OCI-LY1 (cell line): ENCODE data around the gene EPO.

Experiments
- H2AFZ ChIP-seq: fragments of 200-600 bp; sonication (generic), shearing (Covaris generic); 2 replicates; pipeline ENCODE4 v1.6.0; 2014; ENCODE audit warnings: antibody characterized with exemption, mild to moderate bottlenecking, low read length
- H3F3A ChIP-seq: fragments of 200-600 bp; sonication (generic), shearing (Covaris generic); 2 replicates; pipeline ENCODE4 v1.6.0; 2014; ENCODE audit warnings: mild to moderate bottlenecking, antibody characterized with exemption, low read length, moderate library complexity; ENCODE audit not compliant: insufficient read depth
- H3K27ac ChIP-seq: fragments of 200-600 bp; sonication (generic); 2 replicates; pipeline ENCODE4 v1.5.1; 2014; ENCODE audit warnings: low read length, mixed run types, mild to moderate bottlenecking, low read depth; ENCODE audit not compliant: poor library complexity, severe bottlenecking
- H3K27me3 ChIP-seq: fragments of 200-600 bp; sonication (generic); 2 replicates; pipeline ENCODE4 v1.6.0; 2014; ENCODE audit warnings: antibody characterized with exemption, mild to moderate bottlenecking, low read length, moderate library complexity; ENCODE audit not compliant: insufficient read depth
- H3K36me3 ChIP-seq: fragments of 200-600 bp; sonication (generic); 2 replicates; pipeline ENCODE4 v1.6.1; 2014; ENCODE audit warnings: mild to moderate bottlenecking, antibody characterized with exemption, low read length, moderate library complexity, mixed read lengths; ENCODE audit not compliant: insufficient read depth
- H3K4me1 ChIP-seq: fragments of 200-600 bp; sonication (generic); 2 replicates; pipeline ENCODE4 v1.5.1; 2014; ENCODE audit warnings: mild to moderate bottlenecking, low read length, moderate library complexity; ENCODE audit not compliant: insufficient read depth, severe bottlenecking
- H3K4me2 ChIP-seq: fragments of 200-600 bp; sonication (generic), shearing (Covaris generic); 2 replicates; pipeline ENCODE4 v1.6.1; 2014; ENCODE audit warnings: low read length
- H3K4me3 ChIP-seq: fragments of 200-600 bp; sonication (generic); 2 replicates; pipeline ENCODE4 v1.5.1; 2014; ENCODE audit warnings: low read length, low read depth, mild to moderate bottlenecking, mixed read lengths; ENCODE audit not compliant: poor library complexity, severe bottlenecking
- H3K79me2 ChIP-seq: fragments of 200-600 bp; shearing (Covaris generic); 2 replicates; pipeline ENCODE4 v1.6.1; 2016; ENCODE audit warnings: mixed run types, low read length, mixed read lengths; ENCODE audit not compliant: insufficient read depth
- H3K9ac ChIP-seq: fragments of 200-600 bp; sonication (generic), shearing (Covaris generic); 2 replicates; pipeline ENCODE4 v1.6.1; 2014; ENCODE audit warnings: mild to moderate bottlenecking, low read length, mixed read lengths
- H3K9me2 ChIP-seq: fragments of 200-600 bp; sonication (generic), shearing (Covaris generic); 2 replicates; pipeline ENCODE4 v1.6.1; 2014; ENCODE audit warnings: low read depth, mild to moderate bottlenecking, low read length, mixed read lengths
- H3K9me3 ChIP-seq: fragments of 200-600 bp; shearing (Covaris generic); 2 replicates; pipeline ENCODE4 v1.6.1; 2014; ENCODE audit warnings: low read length, mixed read lengths
- H4K20me1 ChIP-seq: fragments of 200-600 bp; sonication (generic), shearing (Covaris generic); 2 replicates; pipeline ENCODE4 v1.6.0; 2016; ENCODE audit warnings: mild to moderate bottlenecking, low read length; ENCODE audit not compliant: insufficient read depth
- EZH2 ChIP-seq: fragments of 200-600 bp; sonication (generic), shearing (Covaris generic); IDR thresholded peaks from 2 replicates; pipeline ENCODE4 v1.8.0; 2017; ENCODE audit warnings: borderline replicate concordance, mixed run types, mild to moderate bottlenecking, antibody characterized with exemption, low read length, moderate library complexity, mixed read lengths
- TF ChIP-seq, protein P1 (sequence below): fragments of 200-600 bp; sonication (generic), shearing (Covaris generic); IDR thresholded peaks from 2 replicates; pipeline ENCODE4 v1.5.1; 2017; ENCODE audit warnings: mild to moderate bottlenecking, antibody characterized with exemption, low read length, moderate library complexity, mixed read lengths

Gene EPO

DNA sequence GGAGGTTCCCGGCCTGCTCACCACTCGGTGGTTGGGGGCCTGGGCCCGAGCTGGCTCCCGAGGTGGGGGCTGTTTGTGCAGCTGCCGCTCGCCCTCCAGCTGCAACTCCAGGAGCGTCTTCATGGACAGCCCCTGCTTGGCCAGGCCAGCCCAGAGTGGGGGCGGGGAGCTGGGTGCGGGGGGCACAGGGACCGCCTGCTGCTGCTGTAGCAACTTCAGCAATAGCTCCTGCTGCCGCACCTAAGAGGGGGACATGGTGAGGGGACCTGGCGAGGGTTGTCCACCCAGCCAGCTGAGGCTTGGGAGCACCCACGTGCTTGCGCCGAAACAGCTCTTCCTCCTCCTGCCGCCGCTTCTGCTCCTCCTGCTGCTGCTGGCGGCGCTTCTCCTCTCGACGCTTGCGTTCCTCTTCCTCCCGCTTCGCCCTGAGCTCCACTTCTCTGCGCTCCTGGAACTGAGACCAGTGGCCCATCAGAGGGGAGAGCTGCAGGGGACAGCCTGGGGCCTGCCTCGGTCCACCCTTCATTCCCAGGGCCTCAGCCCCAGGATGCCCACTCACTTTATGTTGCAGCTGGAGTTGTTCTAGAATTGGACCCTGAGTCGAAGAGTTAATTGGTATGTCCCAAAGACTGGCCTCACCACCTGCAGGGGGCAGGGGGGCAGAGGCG is 37.1 kb upstream of the EPO start:
- no peaks in the 10 kb centered on the region for H4K20me1 ChIP-seq
- TF ChIP-seq, protein P1, sequence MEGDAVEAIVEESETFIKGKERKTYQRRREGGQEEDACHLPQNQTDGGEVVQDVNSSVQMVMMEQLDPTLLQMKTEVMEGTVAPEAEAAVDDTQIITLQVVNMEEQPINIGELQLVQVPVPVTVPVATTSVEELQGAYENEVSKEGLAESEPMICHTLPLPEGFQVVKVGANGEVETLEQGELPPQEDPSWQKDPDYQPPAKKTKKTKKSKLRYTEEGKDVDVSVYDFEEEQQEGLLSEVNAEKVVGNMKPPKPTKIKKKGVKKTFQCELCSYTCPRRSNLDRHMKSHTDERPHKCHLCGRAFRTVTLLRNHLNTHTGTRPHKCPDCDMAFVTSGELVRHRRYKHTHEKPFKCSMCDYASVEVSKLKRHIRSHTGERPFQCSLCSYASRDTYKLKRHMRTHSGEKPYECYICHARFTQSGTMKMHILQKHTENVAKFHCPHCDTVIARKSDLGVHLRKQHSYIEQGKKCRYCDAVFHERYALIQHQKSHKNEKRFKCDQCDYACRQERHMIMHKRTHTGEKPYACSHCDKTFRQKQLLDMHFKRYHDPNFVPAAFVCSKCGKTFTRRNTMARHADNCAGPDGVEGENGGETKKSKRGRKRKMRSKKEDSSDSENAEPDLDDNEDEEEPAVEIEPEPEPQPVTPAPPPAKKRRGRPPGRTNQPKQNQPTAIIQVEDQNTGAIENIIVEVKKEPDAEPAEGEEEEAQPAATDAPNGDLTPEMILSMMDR = no peak
- no peak for TF ChIP-seq EZH2
- no peaks in the 10 kb centered on the region for H3F3A ChIP-seq
- no peaks in the 10 kb centered on the region for H3K27me3 ChIP-seq
- H3K36me3 ChIP-seq = peaks cover 98% of the 10 kb centered on the region
- H3K79me2 ChIP-seq = no peaks in the 10 kb centered on the region
- H3K9me3 ChIP-seq = no peaks in the 10 kb centered on the region
- H3K9ac ChIP-seq = no peak overlapping the region
- no peaks in the 10 kb centered on the region for H3K4me1 ChIP-seq
- H3K27ac ChIP-seq = no peak overlapping the region
- no peak overlapping the region for H3K4me2 ChIP-seq
- no peak overlapping the region for H2AFZ ChIP-seq
- H3K4me3 ChIP-seq = no peak overlapping the region
- no peaks in the 10 kb centered on the region for H3K9me2 ChIP-seq

DNA sequence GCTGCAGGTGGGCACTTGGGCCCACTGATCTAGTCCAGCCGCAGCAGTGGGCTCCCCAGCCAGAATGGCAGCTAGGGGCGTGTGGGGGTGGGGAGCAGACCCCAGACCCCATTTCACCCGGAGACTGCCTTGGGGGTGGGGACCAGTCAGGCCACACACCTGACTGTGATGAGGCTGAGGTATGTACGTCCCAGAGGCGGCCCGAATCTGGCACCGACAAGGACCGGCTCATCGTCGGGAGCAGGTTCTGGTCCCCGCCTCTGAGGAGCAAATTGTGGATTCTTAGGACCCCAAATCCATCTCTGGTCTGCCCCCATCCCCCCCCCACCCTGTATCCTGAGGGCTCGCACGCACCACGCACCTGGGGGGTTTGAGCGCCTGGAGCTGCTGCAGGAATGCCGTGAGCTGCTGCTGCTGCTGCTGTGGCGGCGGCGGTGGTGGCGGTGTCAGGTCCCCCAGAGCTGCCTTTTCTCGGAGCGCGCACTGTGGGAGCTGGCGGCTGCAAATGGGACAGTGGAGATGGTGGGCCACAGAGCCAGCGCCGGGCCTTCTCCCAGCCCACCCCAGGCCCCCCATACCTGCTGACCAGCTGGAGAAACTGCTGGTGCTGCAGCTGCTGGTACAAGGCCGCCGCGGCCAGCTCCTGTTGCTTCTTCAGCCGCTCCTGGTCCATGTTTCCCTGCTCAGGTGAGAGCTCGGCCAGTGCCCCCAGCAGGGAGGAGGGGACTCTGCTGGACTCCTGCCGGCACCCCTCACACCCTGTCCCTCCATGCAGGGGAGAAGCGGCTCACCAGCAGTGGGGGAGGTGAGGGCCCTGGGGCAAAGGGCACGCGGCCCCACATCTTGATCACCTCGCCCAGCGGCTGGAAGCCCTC is 36.4 kb upstream of the EPO start:
- Histone ChIP-seq H3K4me3 (no peak overlapping the region), H3K4me1 (no peaks in the 10 kb centered on the region), H3K9me3 (no peaks in the 10 kb centered on the region), H3K9ac (no peak overlapping the region), H3K4me2 (no peak overlapping the region), H2AFZ (no peak overlapping the region), H3K9me2 (no peaks in the 10 kb centered on the region), H3K36me3 (peaks cover 99% of the 10 kb centered on the region), H3F3A (no peaks in the 10 kb centered on the region), H3K27ac (no peak overlapping the region), H3K79me2 (no peaks in the 10 kb centered on the region), H3K27me3 (no peaks in the 10 kb centered on the region), H4K20me1 (no peaks in the 10 kb centered on the region)
- no peak for TF ChIP-seq EZH2
- TF ChIP-seq, protein P1 = no peak

DNA sequence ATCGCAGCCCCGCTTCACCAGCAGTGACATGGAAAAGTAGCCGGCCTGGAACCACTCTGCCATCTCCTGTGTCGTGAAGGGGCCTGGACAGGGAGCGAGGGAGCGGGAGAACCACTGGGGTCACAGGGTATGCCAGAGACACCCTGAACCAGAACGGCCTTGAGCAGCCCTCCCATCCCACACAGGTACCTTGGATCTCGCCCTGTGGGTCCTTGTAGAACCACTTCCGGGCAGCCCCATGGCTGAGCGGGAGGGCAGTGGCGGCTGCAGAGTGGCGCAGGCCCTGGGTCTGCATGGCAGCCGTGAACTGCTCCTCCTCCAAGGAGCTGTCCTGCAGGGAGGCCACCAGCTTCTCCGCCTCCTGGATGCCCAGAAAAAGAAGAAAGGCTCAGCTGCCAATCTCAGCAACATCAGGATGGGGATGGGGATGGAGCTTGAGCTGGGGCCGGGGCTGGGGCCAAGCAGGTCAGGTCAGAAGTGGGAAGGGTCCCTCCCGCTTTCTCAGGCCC is 35.7 kb upstream of the EPO start:
- H3K4me1 ChIP-seq = no peaks in the 10 kb centered on the region
- no peaks in the 10 kb centered on the region for H4K20me1 ChIP-seq

More for the DNA sequence above, 35.7 kb upstream of the EPO start:
- TF ChIP-seq, protein P1 = no peak
- no peak for TF ChIP-seq EZH2
- Histone ChIP-seq H3K4me3 (no peak overlapping the region), H3K27me3 (no peaks in the 10 kb centered on the region), H2AFZ (no peak overlapping the region), H3K79me2 (peaks cover 1% of the 10 kb centered on the region; the same call in 1 of the 2 replicates), H3K9ac (no peak overlapping the region), H3K9me2 (no peaks in the 10 kb centered on the region), H3K4me2 (no peak overlapping the region), H3F3A (no peaks in the 10 kb centered on the region), H3K27ac (no peak overlapping the region), H3K36me3 (peaks cover 99% of the 10 kb centered on the region), H3K9me3 (no peaks in the 10 kb centered on the region)
